ENCODE data around the gene MEGF6. TPM values are rescaled to one million over a fixed set of nuclear protein-coding genes. Genes with fewer than 3 reads are reported as not detected.

Gene MEGF6
- total RNA-seq, 1 donor from 2014 or later: 1.3 TPM

DNA sequence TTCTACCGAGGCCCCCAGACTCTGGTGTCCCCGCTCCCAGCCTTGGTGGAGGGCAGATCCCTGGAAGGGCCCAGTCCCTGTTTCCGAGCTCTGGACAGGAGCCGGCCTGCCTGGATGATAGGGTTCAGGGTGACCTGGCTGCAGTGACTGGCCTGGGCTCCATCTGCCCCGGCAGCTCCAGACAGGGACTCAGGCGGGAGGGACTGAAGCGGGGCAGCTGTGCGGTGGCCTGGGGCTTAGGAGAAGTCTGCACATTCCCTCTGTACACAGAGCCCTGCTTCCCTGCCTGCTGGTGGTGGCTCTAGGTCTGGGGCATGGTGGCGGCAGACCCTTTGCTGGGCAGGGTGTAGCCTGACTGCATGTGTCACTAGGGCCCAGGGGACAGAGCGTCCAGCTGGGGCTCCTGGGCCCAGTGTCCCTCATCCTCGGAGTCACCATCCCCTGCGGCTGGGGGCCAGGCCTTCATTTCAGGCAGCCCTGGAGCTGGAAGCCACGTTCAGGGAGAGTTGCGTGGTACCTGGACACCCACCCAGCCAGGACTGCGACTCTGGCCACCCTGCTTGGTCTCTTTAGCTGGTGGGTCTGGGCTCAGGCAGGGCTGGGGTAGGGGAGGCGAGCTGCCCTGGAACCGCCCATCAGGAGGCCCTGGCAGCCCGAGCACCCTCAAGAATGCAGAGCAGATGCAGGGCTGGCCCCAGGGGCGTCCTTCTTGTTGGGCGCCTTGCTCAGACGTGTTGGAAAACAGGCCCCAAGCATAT, 147.2 kb downstream of the MEGF6 start:
- FAIRE-seq (no peak), DNase-seq (ENCODE audit: low read depth) (no peak)
- Histone ChIP-seq H3K36me3 (ENCODE audit: control insufficient read depth, insufficient read depth, low read length) (peaks cover 3% of the 10 kb centered on the region), H3K27me3 (ENCODE audit: control insufficient read depth, insufficient read depth, low read length) (no peaks in the 10 kb centered on the region), H3K4me3 (ENCODE audit: low read depth, low read length) (no peak overlapping the region)
- TF ChIP-seq, protein P1, sequence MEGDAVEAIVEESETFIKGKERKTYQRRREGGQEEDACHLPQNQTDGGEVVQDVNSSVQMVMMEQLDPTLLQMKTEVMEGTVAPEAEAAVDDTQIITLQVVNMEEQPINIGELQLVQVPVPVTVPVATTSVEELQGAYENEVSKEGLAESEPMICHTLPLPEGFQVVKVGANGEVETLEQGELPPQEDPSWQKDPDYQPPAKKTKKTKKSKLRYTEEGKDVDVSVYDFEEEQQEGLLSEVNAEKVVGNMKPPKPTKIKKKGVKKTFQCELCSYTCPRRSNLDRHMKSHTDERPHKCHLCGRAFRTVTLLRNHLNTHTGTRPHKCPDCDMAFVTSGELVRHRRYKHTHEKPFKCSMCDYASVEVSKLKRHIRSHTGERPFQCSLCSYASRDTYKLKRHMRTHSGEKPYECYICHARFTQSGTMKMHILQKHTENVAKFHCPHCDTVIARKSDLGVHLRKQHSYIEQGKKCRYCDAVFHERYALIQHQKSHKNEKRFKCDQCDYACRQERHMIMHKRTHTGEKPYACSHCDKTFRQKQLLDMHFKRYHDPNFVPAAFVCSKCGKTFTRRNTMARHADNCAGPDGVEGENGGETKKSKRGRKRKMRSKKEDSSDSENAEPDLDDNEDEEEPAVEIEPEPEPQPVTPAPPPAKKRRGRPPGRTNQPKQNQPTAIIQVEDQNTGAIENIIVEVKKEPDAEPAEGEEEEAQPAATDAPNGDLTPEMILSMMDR (IDR thresholded peaks at IDR 0.05; ENCODE audit: insufficient read depth, low read length, severe bottlenecking): no peak

DNA sequence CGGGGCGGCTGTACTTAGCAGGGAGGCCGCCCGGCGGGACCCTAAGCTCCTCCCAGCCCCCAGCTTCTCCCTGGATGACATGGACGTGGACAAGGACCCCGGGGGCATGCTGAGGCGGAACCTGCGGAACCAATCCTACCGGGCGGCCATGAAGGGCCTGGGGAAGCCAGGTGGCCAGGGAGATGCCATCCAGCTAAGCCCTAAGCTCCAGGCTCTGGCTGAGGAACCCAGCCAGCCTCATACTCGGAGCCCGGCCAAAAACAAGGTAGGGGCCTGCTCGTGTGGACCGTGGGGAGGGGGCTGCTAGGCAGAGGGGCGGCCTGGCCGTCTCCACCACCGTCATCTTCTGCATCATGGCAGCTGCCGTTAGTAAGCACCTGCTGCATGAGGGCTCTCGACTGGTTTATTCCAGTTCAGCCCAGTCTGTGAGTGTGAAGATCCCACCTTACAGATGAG, 147.9 kb downstream of the MEGF6 start:
- no peak overlapping the region for H3K4me3 ChIP-seq (ENCODE audit: low read depth, low read length)
- TF ChIP-seq, protein P1 (IDR thresholded peaks at IDR 0.05; ENCODE audit: insufficient read depth, low read length, severe bottlenecking): no peak
- no peak for FAIRE-seq
- no peaks in the 10 kb centered on the region for H3K27me3 ChIP-seq (ENCODE audit: control insufficient read depth, insufficient read depth, low read length)
- H3K36me3 ChIP-seq (ENCODE audit: control insufficient read depth, insufficient read depth, low read length): peaks cover 3% of the 10 kb centered on the region
- no peak for DNase-seq (ENCODE audit: low read depth)

DNA sequence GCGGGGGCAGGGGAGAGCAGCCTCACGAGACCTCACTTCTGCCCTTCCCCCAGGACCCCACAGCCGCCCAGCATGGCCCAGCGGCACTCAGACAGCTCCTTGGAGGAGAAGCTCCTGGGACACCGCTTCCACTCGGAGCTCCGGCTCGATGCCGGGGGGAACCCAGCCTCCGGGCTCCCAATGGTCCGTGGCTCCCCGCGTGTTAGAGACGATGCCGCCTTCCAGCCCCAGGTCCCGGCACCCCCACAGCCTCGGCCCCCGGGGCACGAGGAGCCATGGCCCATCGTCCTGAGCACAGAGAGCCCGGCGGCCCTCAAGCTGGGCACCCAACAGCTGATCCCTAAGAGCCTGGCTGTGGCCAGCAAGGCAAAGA, 148.3 kb downstream of the MEGF6 start:
- DNase-seq (ENCODE audit: low read depth): no peak
- no peak for FAIRE-seq
- TF ChIP-seq, protein P1 (IDR thresholded peaks at IDR 0.05; ENCODE audit: insufficient read depth, low read length, severe bottlenecking): no peak
- Histone ChIP-seq H3K4me3 (ENCODE audit: low read depth, low read length) (no peak overlapping the region), H3K27me3 (ENCODE audit: control insufficient read depth, insufficient read depth, low read length) (no peaks in the 10 kb centered on the region), H3K36me3 (ENCODE audit: control insufficient read depth, insufficient read depth, low read length) (peaks cover 2% of the 10 kb centered on the region)

DNA sequence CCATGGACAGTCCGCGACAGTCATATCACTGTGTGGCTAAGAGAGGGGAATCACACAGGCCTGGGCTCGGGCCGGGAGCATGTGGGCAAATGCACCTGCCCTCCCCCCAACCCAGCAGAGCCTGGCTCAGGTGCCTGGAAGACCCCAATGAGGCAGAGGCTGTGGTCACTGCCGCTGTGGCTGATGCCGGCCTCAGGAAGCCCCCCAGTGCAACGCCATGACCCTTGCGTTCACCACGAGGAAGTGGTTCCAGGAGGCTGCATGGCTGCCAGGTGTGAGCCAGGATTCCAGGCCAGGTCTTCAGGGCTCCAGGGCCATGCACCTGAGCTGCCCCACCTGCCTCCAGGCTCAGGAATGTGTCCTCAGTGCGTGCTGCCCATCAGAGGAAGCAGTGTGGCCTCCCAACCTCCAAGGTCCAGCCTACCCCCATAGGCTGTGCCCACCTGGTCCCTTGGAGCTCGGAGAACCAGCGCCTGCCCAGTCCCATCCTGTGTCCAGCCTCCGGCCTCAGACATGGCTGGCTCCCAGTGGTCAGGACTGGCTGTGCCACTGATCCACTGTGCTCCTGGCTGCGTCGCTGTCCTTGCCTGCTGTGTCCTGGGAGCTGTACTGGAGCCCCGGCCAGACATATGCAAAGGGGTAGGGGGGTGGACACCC, 148.8 kb downstream of the MEGF6 start:
- no peak for FAIRE-seq
- TF ChIP-seq, protein P1 (IDR thresholded peaks at IDR 0.05; ENCODE audit: insufficient read depth, low read length, severe bottlenecking): no peak
- DNase-seq (ENCODE audit: low read depth): no peak

DNA sequence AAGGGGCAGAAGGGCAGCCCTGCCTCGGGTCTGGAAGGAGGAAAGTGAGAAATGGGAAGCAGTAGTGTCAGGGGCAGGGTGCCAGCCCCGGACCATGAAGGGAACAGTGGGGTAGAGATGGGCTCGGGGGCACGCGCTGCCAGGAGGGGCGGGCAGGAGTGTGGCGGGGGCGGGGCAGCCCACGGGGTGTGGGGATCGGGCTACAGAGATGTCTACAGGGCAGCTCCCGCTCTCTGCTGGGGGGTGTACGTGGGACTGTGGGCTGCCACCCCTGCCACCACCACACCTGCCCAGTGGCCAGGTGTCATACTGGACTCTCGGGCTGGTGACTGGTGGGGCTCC, 149.4 kb downstream of the MEGF6 start:
- Histone ChIP-seq H3K36me3 (ENCODE audit: control insufficient read depth, insufficient read depth, low read length) (peaks cover 2% of the 10 kb centered on the region), H3K27me3 (ENCODE audit: control insufficient read depth, insufficient read depth, low read length) (no peaks in the 10 kb centered on the region), H3K4me3 (ENCODE audit: low read depth, low read length) (no peak overlapping the region)
- TF ChIP-seq, protein P1 (IDR thresholded peaks at IDR 0.05; ENCODE audit: insufficient read depth, low read length, severe bottlenecking): no peak
- no peak for DNase-seq (ENCODE audit: low read depth)
- FAIRE-seq: no peak

More for the DNA sequence above, 148.8 kb downstream of the MEGF6 start:
- H3K36me3 ChIP-seq (ENCODE audit: control insufficient read depth, insufficient read depth, low read length): peaks cover 2% of the 10 kb centered on the region
- no peaks in the 10 kb centered on the region for H3K27me3 ChIP-seq (ENCODE audit: control insufficient read depth, insufficient read depth, low read length)
- no peak overlapping the region for H3K4me3 ChIP-seq (ENCODE audit: low read depth, low read length)
